Left cardiac atrium (tissue), 4 donors: ENCODE measurements around the gene TMUB2. TPM values are rescaled to one million over a fixed set of nuclear protein-coding genes. Genes with fewer than 3 reads are reported as not detected.

Experiments
- ATAC-seq, 2 donors: fragments of 200-7000 bp; cut with Tn5 transposase; one replicate each; pipeline ENCODE4 v1.9.1; 2020; ENCODE audit warnings: mild to moderate bottlenecking in 2 of 2, moderate library complexity in 2 of 2
- DNase-seq: peaks from one replicate; pipeline ENCODE4 v3.0.0-alpha.2; 2020
- intact Hi-C, 2 donors: fragments of 100-400 bp; cut with DNase I; formaldehyde crosslinking; loops; one replicate each; pipeline versions ENCODE4 v1.14.1 to v1.15.1; 2022 to 2023
- total RNA-seq, 2 donors: library from RNA; stranded (reverse); fragmentation: NEBNext Ultra II Directional; extraction: Animal tissue kit (Norgen Biotek cat#: 25700); gene quantifications; one replicate each; pipeline ENCODE4 v1.2.1, GENCODE V29; 2021
- donor health status: DM: no; HTN: yes; CAD: no.
- donor health status: DM: no; HTN: yes; CAD: no; lungs with severe emphysema.
- donor health status: DM: yes; HTN: yes; CAD: no.
- donor health status: Dilated cardiomyopathy.

The TMUB2 gene
- total RNA-seq, 2 donors from 2014 or later: 22.5 to 23.1 TPM

DNA sequence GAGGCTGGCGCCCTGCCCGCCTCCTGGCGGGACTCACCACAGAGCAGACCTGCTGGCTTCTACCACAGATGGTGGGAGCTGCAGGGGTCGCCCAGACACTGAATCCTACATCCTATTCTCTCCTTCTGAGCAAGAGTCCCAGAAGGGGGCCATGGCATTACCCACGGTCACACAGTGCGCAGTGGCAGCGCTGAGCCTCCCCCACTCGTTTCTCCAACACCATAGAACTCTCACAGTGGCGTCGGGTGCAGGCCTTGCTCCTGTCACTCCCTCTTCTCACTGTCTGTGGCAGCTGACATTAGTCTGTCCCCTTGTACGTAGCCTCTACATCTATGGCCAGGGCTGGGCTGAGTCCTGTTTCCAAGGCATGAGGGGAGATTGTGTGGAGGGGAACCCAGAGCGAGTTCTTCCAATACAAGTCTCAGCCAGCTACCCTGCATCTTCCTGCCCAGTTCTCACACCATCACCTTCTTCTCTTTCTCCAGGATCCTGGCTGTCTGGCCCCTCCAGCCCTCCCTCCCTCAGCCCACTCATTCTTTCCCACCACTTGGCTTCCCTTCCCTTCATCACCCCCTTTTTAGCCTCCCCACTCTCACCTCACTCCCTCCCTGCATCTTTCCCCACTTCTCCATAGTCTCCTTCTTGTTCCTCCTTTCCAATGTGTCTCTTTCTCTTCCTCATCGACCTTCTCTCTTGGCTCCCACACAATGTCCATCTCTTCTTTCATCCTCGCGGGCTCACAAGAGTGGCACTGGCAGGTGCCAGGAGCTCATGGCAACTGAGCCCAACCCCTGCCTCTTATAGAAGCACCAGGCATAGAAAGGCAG is 26.8 kb downstream of the TMUB2 start:
- DNase-seq (no peak), ATAC-seq (no peak)
- intact Hi-C loops: loop anchor here in 1 of 2 donors (5.0 kb wide), 1 partner anchor 309 kb away; no protein-coding TSS in a partner anchor

DNA sequence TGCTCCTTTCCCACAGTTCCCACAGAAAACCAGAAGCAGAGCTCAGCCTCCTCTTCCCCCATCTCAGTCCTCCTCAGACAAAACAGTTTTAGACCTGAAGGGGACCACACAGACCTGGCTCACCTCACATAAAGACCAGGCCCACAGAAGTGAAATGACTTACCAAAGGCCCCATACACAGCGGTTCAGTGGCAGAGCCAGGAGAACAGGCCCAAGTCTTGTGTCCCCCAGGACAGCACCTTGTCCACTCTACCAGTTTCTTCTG is 27.4 kb downstream of the TMUB2 start:
- intact Hi-C loops: loop anchor here in 1 of 2 donors (5.0 kb wide), 1 partner anchor 308 kb away; no protein-coding TSS in a partner anchor
- DNase-seq (no peak), ATAC-seq (no peak)

DNA sequence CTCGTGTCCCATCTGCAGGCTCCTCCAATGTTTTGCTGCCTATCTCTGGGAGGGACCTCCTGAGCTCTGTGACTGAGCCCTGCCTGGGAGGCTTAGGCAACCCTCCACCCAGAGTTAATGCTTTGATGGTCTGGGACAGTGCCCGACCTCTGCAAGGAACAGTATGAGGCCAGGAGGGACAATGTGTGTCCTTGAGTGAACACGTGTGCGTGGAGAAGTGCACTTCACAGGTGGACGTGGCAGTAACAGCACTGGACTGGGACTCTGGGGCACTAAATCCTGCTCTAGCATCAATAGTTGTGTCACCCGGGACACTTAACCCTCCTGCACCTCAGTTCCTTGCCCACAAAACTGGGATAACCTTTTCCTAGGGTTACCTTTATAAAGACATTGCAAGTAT is 28.1 kb downstream of the TMUB2 start:
- no peak for ATAC-seq
- no peak for DNase-seq
- intact Hi-C loops: loop anchor here (5.0 kb wide), 2 partner anchors 112 to 307 kb away; no protein-coding TSS in a partner anchor

DNA sequence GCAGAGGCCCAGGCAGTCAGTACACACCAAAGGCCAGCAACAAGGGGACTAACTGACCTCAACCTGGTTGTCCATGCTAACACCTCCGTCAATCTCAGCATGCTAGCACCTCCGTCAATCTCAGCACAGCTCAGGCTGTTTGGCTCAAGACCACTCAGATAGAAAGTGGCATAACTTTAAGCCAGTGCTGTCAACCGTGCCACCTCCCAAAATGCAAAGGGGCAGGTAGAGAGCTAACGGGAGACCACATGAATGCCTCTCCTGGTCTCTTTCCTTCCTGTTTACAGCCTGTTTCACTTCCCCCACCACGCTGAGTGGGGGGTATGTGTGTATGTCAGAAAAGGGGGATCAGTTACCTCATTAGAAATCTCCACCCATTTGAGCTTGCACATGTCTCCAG is 29.4 kb downstream of the TMUB2 start:
- ATAC-seq (no peak), DNase-seq (no peak)
- intact Hi-C loops: loop anchor here in 1 of 2 donors (5.0 kb wide), 1 partner anchor 111 kb away; no protein-coding TSS in a partner anchor

DNA sequence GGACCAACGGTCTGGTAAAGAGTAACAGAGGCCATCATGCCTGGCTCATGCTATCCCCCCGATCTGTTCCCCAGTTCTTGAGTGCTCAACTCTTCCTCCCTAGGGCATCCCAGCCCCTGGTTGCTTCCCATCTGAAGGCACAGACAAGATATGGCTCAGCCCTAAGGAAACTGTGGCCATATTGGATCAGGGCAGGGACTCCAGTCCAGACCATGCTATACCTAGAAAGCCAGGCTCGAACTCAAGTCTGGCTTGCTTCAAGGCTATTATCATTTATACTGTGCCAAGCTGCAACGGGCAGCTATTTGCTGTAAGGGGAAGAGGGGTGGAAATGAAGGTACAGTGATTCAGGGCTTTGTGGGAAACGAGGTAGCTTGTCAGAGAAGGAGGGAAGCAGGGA is 29.9 kb downstream of the TMUB2 start:
- DNase-seq: no peak
- ATAC-seq: no peak
- intact Hi-C loops: loop anchor here in 1 of 2 donors (5.0 kb wide), 1 partner anchor 111 kb away; no protein-coding TSS in a partner anchor

DNA sequence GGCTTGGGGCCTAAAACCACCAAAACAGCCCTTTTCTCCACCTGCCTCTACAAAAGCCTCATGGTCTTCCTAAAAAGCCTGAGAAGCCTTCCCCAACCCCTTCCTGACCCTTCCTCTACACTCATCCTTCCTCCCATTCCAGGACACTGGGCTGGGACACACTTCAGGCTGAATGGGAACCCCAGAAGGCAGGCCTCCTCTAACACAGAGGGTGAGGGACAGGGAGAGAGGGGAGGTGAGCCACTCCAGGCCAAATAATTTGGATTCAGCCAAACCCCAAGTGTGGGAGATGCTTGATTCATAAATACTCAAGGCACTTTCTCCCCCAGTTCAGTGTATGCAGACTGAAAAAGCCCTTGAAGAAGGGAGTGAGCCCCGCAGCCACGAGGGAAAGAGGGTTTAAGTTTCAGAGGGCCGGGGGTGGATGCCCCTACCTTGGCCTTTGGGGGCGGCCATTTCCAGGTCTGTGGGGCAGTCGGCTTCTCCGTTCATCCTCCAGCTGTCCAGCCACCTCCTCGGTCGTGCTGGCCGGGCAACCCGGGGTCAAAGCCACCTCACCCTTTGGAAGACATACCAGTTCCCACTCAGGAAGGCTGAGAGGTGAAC is 31.1 kb downstream of the TMUB2 start:
- ATAC-seq (no peak), DNase-seq (no peak)
- intact Hi-C loops: loop anchor here (2.0 to 5.0 kb wide), 2 partner anchors 109 to 113 kb away; no protein-coding TSS in a partner anchor

DNA sequence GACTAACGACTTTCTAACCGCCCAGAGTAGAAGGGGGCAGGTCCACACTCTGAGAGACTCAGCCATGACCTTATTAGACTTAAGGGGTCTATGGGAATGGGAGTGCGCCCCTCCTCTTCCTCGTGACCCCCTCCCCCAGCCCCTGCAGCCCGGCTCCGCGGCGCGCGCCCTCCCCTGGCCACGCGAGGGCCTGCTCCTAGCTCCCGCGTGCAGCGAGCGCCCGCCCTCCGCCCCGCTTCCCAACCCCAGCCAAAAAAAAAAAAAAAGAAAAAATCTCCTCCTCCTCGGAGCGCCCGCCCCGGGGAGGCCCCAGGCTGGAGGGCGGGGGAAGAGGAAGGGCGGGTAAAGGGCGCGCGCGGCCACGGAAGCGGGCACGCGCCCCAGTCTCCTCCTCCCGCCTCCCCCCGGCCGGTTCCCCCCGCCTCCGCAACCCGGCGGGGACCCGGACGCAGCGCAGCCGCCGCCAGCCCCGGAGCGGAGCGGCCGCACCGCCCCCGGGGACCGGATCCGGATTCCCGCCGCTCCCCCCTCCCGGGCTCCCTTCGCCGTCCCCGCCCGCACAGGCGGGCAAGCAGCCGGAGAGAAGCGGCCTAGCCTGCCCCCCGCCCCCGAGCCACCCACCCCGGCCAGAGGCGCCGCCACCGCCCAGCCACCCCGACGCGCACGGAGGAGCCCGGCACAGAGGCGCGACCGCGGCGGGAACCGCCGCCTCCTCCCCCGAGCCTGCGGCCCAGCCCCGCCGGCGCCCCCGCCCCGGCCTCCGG is 31.8 kb downstream of the TMUB2 start:
- peak; percentile 67 to 71 for ATAC-seq
- intact Hi-C loops: loop anchor here (2.0 to 5.0 kb wide), 2 partner anchors 109 to 112 kb away; no protein-coding TSS in a partner anchor
- DNase-seq: peak; percentile 89

DNA sequence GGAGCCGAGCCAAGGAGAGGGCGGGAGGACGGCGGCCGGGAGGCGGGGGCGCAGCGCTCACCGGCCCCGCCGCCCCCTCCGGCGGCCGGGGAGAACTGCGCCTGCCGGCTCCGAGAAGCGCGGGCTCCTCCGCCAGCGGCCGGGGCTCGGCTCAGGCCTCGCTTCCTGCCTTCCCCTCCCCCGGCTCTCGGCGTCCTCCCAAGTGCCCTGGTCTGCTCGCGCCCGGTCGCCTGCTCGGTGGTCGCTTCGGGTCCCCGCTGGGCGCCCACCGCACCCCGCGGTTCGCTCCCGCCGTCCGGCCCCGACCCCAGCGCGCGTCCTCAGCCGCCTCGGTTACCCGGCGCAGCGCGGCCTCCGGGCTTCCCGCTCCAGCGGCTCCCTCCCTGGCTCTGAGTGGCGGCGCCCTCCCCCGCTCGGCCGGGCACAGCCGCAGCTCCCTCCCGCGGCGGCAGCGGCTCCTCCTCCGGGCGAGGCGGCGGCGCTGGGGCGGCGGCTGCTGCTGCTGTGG is 32.4 kb downstream of the TMUB2 start:
- intact Hi-C loops: loop anchor here (2.0 to 5.0 kb wide), 2 partner anchors 108 to 112 kb away; no protein-coding TSS in a partner anchor
- DNase-seq: peak; percentile 80
- peak; percentile 13 to 54 for ATAC-seq

DNA sequence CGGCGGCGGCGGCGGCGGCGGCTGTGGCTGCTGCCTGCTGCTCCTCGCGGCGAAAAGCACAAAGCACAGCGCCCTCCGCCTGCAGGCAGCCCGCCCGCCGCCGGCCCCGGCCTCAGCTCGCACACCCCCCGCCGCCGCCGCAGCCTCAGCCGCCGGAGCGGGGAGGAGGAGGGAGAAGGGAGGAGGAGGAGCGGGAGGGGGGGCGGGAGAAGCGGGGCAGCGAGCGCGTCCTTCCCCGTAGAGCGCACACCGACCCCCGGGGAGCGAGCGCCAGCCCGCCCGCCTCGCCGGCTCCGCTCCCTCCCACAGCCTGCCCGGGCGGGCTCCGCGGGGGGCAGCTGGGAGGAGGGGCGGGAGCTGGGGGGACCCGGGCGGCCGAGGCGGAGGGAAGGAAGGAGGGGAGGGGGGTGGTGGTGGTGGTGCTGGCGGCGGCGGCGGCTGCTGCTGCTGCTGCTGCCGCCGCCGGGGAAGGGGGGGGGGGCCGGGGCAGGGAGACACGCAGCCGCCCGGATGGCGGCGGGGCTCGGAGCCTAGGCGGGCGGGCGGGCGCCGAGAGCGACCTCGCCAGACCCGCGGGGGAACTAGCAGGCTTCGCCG is 32.9 kb downstream of the TMUB2 start, which contains the start of gene UBTF:
TSS of gene UBTF (minus strand) at position 60 of the 597 bp plus-strand sequence. CDS start 1,446 bp downstream, outside the sequence.
- ATAC-seq (peak; percentile 17 to 18), DNase-seq (peak; percentile 76)
- intact Hi-C loops: loop anchor here (2.0 to 5.0 kb wide), 2 partner anchors 108 to 111 kb away; no protein-coding TSS in a partner anchor

DNA sequence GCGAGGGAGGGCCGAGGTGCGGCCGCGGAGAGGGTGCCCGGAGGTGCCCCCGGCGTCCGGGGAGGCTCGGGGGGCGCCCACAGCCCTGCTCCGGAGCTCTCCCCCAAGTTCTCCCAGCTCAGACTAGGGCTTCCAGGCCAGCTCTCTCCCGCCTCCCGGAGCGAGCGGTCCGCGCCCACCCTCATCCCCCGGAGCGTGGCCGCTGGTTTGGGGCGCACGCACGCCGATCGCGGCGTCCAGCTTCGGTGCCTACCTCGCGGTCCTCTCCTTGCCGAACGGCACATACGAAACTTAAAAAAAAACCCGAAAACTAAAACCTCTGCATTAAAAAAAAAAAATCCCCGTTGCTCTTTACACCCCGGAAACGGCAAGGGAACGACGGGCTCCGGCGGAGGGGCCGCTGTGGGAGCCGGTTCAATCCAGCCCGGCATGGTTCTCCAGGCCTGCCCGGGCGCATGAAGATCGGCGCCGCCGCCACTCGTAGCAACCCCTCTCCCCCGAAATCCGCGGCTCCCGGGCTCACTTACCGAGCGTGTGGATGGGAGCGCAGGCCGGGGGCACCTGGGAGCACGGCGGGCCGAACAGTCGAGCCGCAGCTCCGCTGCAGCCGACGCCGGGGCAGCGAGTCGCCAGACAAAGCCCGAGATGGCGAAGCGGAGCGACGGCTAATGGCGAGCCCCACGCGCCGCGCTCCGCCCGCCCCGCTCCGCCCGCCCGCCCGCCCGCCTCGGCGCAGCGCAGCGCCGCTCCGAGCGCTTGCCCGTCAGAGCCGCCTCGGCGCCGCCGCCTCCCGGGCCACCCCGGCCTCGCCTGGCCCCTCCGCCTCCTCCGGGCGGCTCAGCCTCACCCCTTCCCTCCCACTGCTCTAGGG is 33.7 kb downstream of the TMUB2 start:
- ATAC-seq: peak; percentile 24 to 29
- intact Hi-C loops: loop anchor here in 1 of 2 donors (1.0 kb wide), 1 partner anchor 104 kb away; the partner anchor contains the start of gene SLC25A39
- DNase-seq: peak; percentile 59

DNA sequence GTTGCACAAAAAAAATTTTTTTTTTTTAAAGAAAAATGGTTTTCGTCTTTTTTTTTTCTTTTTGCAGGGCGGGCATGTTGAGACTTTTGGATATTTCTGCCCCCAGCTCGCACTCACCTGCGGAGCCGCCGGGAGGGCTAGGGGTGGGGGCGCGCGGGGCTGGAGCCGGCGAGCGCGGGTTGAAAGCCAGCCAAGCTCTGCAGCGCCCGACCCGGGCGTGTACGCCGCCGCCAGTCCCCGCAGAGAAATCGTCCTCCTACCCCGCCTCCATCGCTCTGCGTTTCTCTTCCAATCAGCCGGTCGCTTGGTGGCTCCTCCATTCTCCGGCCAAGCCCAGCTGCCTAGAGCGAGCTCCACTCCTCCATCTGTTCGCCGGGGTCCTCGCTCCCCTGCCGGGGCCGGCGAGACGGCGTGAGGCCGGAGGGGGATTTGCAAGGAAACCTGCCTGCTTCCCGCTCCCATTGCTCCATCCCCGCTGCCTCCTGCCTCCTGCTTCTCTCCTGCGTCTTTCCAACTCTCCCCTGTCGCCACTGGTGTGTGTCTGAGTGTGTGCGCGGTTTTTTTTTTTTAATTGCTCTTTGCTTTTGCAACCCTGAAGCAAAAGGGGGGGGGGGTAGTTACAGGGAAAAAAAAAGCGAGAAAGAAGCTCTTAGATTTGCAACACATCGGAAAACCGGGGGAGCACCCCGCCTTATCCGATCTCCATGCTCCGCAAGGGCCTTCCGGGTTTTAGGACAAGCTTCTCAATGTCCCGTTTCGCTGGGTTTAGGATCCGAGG is 34.5 kb downstream of the TMUB2 start:
- intact Hi-C loops: loop anchor here in 1 of 2 donors (1.0 kb wide), 1 partner anchor 103 kb away; the partner anchor contains the start of gene SLC25A39
- ATAC-seq: peak; percentile 35 to 54
- DNase-seq: peak; percentile 86

DNA sequence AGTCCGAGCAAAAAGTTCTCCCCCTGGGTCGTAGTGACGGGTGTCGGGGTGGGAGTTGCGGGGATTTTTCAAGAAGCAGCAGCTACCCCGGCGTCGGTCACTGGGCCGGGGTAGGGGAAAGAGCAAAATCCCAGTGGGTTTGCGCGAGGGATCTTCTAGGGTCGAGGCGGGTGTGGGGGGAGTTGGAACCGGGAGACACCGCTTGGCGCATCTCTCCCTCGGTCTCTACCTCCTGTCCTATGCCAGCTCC is 35.0 kb downstream of the TMUB2 start:
- DNase-seq: no peak
- no peak for ATAC-seq
- intact Hi-C loops: loop anchor here in 1 of 2 donors (1.0 kb wide), 1 partner anchor 103 kb away; the partner anchor contains the start of gene SLC25A39

DNA sequence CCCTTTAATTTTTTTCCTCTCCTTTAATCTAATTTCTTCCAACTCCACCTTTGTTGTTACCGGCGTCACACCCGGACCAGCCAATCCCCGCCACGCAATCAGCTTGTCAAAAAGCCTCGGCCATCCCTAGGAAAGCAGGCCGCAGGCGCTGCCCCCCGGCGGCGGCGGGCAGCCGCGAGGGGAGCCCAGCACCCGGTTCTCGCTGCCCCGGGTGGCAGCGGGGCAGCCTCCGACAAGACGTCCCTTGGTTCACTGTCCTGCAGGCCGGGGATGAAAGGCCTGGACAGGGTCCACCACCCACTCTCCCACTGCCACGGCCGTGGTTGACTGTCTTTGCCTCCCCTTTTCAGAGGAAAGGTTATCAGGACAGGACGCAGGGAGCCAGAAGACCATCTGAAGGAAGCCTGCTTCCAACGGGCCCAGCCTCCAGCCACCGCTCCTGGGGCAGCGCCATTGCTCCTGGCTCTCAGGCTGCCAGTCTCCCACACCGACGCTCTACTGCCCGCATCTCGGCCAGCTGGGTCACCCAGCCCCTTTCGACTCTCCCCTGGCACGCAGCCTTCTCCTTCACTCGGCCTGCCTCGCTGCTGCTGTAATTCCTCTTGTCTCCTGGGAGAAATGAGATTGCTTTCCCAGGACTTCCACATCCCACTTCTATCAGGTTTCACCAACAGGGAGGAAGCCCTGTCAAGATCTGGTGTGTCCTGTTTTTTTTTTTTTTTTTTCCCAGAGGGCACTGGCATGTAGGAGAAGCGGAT is 35.5 kb downstream of the TMUB2 start:
- ATAC-seq (peak; percentile 28 to 45), DNase-seq (peak; percentile 84)
- intact Hi-C loops: no loop called here

DNA sequence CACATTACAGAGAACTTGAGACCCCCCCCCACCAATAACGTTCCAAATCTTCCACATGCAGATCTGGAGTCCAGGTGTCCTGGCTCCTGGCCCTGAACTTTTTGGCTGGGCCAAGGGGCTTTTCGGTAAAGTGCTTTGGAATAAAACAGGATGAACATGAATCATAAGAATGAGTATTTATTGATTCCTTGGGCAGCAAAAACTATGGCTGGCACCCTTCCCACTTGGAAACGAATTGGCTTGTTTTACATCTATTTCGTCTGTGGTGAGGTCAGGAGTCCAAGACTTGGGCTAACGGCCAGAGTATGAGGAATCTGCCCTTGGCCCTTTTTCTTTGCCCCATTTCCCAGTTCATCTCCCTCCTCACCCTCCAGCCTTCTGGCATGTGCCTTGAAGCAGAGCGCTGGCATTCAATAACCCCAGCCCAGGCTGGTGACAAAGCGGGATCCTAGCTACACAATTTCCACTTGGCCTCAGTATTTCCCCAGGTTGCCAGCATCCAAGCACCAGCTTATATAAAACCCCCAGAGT is 36.8 kb downstream of the TMUB2 start:
- intact Hi-C loops: no loop called here
- no peak for ATAC-seq
- DNase-seq: peak; percentile 48

DNA sequence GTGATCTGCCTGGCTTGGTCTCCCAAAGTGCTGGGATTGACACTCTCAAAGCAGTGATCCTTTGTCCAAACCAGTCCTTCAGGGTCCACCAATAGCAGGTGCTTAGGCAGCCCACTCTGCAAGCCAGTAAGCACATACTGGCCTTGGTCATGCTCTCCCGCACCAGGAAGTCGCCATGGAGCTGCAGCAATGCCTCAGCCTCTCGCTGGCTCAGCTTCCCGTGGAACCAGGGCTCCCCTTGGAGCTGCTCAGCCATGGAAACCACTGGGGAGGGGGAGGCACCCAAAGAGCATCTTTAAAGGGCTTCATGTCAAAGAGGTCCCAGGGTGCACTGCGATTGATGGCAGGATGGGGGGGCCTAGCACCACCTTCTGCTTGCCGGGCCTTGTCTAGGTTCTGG is 42.3 kb downstream of the TMUB2 start:
- intact Hi-C loops: no loop called here

DNA sequence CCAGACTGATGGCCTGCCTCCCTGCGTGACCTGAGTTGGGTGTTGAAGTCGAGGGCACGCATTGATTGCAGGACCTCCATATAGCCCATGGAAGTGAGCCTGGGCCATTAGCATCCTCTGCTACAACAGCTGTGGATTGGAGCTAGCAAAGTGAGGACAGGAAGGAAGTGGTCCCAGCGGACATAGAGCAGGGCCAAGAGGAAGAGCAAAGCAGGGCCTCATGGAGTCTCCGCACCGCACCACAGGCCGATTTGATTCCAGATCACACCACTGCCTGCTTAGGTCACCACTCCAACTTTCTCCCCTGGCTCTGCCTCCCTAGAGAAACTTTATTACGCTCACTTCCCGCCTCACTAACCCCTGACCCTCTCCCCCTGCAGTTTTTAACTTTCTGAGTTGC is 43.4 kb downstream of the TMUB2 start:
- ATAC-seq (peak in 1 of 2 donors; percentile 44), DNase-seq (no peak)
- intact Hi-C loops: loop anchor here in 1 of 2 donors (5.0 kb wide), 1 partner anchor 87 kb away; no protein-coding TSS in a partner anchor

More for the DNA sequence above, 42.3 kb downstream of the TMUB2 start:
- ATAC-seq: no peak
- DNase-seq: no peak
